ENCODE results near the gene LRPPRC. TPM values are rescaled to one million over a fixed set of nuclear protein-coding genes. Genes with fewer than 3 reads are reported as not detected.

LRPPRC gene
- total RNA-seq, 2 experiments from 2014 or later, result 189 to 191 TPM

DNA sequence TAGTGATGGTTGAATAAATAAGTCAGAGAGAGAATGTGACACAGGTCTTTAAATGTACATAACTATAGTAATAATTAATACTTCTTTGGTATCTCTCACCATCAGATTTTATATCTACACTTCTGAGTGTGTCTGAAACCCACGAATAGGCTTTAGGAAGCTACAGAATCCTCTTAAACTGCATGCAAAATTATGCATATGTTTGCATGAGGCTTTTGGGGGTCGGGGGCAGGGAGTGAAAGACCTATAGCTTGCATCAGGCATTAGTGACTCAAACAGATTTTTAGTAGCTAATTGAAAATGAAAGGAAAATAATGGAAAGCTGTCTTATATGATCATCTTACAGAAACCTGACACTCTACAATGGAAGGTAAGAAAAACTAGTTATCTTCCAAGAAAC, 14.9 kb downstream of the LRPPRC start:
- ATAC-seq, result peak; percentile 42

DNA sequence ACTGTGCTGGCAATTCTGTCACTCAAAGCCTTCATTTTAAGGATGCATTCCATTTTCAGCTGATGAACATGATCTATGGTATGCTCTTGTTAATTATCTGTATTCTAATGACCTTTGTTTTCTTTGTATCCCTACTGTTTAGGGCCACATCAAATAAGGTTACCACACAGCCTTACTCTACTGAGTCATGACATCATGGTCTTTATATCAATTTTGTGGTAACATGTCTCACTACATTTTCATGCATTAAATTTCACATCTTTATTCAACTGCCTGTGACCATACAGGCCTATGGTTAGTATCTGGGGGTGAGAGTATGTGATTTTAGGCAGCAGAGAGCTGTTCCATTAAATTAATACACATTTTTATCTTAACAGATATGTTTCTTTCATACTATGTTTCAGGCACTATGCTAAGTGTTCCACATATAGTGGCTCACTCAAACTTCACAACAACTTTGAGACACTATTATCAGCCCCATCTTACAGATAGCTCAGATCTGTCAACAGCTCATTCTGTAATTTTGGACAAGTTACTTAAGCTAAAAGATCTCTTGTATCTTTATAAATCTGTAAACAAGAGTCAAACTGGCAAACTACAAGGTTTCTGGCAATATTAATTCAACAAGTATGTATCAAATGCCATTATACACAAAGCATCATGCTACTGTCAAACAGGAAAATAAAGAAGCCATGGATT, 18.0 kb downstream of the LRPPRC start:
- H3K36me3 Mint-ChIP-seq (ENCODE audit: low read depth), result peaks cover 47% of the 10 kb centered on the region
- POLR2A ChIA-PET, result no interaction called here

More for the DNA sequence above, 14.9 kb downstream of the LRPPRC start:
- CTCF ChIA-PET, result no interaction called here
- Mint-ChIP-seq H3K27ac (peak overlapping the region; percentile 55), H3K4me3 (no peak overlapping the region), H3K36me3 (ENCODE audit: low read depth) (peaks cover 36% of the 10 kb centered on the region), H3K9me3 (ENCODE audit: low read depth) (no peaks in the 10 kb centered on the region), H3K4me1 (peaks cover 21% of the 10 kb centered on the region), H3K27me3 (no peaks in the 10 kb centered on the region)
- POLR2A ChIA-PET, result no interaction called here
- intact Hi-C loops (cut with DNase I, micrococcal nuclease), result loop anchor here in 1 of 2 experiments (5.0 kb wide), 1 partner anchor 34 kb away; no protein-coding TSS in a partner anchor
- DNase-seq, result peak; percentile 31

DNA sequence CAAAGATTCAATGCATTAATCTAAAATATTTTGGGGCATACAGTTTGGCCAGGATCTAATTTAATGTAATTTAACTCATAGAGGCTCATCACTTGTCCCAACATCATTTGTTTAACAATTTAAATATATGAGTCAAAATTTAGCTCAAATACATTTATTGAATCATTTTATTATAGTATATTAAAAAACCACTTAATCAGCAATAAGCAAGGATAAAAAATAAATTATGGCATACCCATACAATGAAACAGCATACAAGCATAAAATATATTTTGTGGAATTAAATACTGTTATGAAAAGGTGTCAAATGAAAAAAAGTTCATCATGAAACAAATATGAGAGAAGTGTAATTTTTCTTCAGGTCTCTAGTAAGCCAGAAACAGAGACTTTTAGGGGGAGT, 34.9 kb downstream of the LRPPRC start:
- ATAC-seq (no peak), DNase-seq (no peak)
- H3K9me3 Mint-ChIP-seq (ENCODE audit: low read depth), result no peaks in the 10 kb centered on the region
- intact Hi-C loops (cut with DNase I, micrococcal nuclease), result no loop called here
- no peaks in the 10 kb centered on the region for H3K27me3 Mint-ChIP-seq
- H3K36me3 Mint-ChIP-seq (ENCODE audit: low read depth), result peaks cover 55% of the 10 kb centered on the region
- ChIA-PET CTCF (interaction anchor here (0.6 to 1.6 kb wide), 4 partner anchors 16 to 57 kb away, joined by 3 to 5 read pairs (median 4); no protein-coding TSS in a partner anchor), POLR2A (no interaction called here)
- H3K4me3 Mint-ChIP-seq, result no peak overlapping the region
- no peak overlapping the region for H3K27ac Mint-ChIP-seq
- no peaks in the 10 kb centered on the region for H3K4me1 Mint-ChIP-seq

More for the DNA sequence above, 18.0 kb downstream of the LRPPRC start:
- no peaks in the 10 kb centered on the region for H3K9me3 Mint-ChIP-seq (ENCODE audit: low read depth)
- no peak overlapping the region for H3K4me3 Mint-ChIP-seq
- ATAC-seq (no peak), DNase-seq (no peak)
- no peaks in the 10 kb centered on the region for H3K27me3 Mint-ChIP-seq
- peaks cover 12% of the 10 kb centered on the region for H3K4me1 Mint-ChIP-seq
- intact Hi-C loops (cut with DNase I, micrococcal nuclease), result loop anchor here in 1 of 2 experiments (5.0 kb wide), 1 partner anchor 81 kb away; no protein-coding TSS in a partner anchor
- H3K27ac Mint-ChIP-seq, result peak overlapping the region; percentile 32
- CTCF ChIA-PET, result interaction anchor here (0.6 to 0.8 kb wide), 2 partner anchors 479 to 1018 kb away, joined by 3 to 4 read pairs; no protein-coding TSS in a partner anchor

DNA sequence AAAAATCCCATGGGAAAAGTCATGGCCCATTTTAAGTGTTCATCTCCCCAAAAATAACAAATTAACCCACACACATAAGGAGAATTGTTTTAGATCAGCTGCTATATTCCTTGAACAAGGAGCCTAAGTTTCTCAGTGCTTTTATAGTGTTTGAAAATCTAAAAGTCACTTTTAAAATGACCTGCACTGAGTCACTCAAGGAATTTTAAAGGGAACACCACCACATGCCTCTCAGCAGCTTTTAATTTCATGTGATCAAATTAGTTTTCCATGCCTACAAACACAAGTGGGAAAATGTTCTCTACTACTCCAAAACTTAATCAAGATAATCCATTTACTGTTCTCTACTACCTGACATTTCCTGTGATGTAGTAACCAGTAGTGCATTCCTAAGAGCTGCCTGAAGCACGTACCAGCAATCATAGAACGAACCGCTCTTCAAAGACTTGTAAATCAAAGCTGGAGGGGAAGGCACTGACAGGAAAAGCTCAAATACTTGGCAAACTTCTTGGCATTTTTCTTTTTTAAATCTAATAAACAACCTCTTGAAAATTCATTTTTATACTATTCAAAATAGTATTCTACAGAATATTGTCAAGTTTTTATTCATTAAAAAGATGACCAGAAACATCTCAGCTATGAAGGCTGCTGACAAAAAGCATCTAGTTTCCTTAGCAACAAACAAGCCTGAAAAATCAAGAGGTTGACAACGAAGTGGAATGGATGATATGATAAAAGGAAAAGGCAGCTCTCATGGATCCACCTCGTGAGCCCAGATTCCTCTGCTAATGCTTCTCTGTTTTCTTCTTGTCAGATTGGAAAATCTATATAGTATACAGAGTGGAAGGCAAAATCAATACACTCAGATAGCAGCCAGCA, 37.2 kb downstream of the LRPPRC start:
- POLR2A ChIA-PET, result interaction anchor here (0.7 kb wide), 1 partner anchor 912 kb away, joined by 4 read pairs; no protein-coding TSS in a partner anchor
- H3K4me3 Mint-ChIP-seq, result no peak overlapping the region
- DNase-seq (no peak), ATAC-seq (no peak)
- CTCF ChIA-PET, result interaction anchor here (0.7 to 1.6 kb wide), 4 partner anchors 10 to 16 kb away, joined by 3 to 4 read pairs (median 4); no protein-coding TSS in a partner anchor
- H3K27me3 Mint-ChIP-seq, result no peaks in the 10 kb centered on the region
- intact Hi-C loops (cut with DNase I, micrococcal nuclease), result no loop called here
- peaks cover 52% of the 10 kb centered on the region for H3K36me3 Mint-ChIP-seq (ENCODE audit: low read depth)
- no peak overlapping the region for H3K27ac Mint-ChIP-seq
- no peaks in the 10 kb centered on the region for H3K9me3 Mint-ChIP-seq (ENCODE audit: low read depth)
- no peaks in the 10 kb centered on the region for H3K4me1 Mint-ChIP-seq

- H3K4me1 Mint-ChIP-seq, result no peaks in the 10 kb centered on the region
- no peak overlapping the region for H3K27ac Mint-ChIP-seq
- peaks cover 62% of the 10 kb centered on the region for H3K36me3 Mint-ChIP-seq (ENCODE audit: low read depth)
- DNase-seq (no peak), ATAC-seq (no peak)
- intact Hi-C loops (cut with DNase I, micrococcal nuclease), result no loop called here
- H3K9me3 Mint-ChIP-seq (ENCODE audit: low read depth), result no peaks in the 10 kb centered on the region
- POLR2A ChIA-PET, result no interaction called here
- CTCF ChIA-PET, result interaction anchor here (0.8 to 1.0 kb wide), 2 partner anchors 13 to 34 kb away, joined by 3 read pairs; no protein-coding TSS in a partner anchor
- no peak overlapping the region for H3K4me3 Mint-ChIP-seq
- H3K27me3 Mint-ChIP-seq, result no peaks in the 10 kb centered on the region
These were observed 45.3 kb downstream of the LRPPRC start for GRCh38 chr2:43950383-43951008.

DNA sequence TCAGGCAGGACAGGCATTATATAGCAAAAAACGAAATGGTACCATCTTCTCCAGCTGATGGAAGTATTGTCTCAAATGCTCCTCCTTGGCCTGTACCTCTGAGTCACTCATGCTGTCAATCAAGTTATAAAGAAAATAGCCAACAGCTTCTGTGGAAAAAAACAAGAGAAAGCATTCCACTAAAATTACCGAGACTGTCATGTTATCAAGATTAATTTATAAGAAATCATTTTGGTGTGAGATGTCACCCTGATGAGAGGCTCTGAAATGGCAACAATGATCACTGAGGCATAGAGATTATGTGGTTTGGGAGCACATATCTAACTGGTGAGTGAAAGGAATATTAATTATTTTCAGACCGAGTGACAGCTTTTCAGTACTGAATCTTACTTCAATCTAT, 47.4 kb downstream of the LRPPRC start:
- DNase-seq (no peak), ATAC-seq (no peak)
- CTCF ChIA-PET, result interaction anchor here (0.5 to 1.5 kb wide), 4 partner anchors 10 to 104 kb away, joined by 3 to 4 read pairs (median 4); no protein-coding TSS in a partner anchor
- POLR2A ChIA-PET, result no interaction called here
- intact Hi-C loops (cut with DNase I, micrococcal nuclease), result loop anchor here in 1 of 2 experiments (5.0 kb wide), 1 partner anchor 34 kb away; no protein-coding TSS in a partner anchor
- no peak overlapping the region for H3K27ac Mint-ChIP-seq
- no peaks in the 10 kb centered on the region for H3K9me3 Mint-ChIP-seq (ENCODE audit: low read depth)
- no peaks in the 10 kb centered on the region for H3K27me3 Mint-ChIP-seq
- H3K4me3 Mint-ChIP-seq, result no peak overlapping the region
- H3K4me1 Mint-ChIP-seq, result no peaks in the 10 kb centered on the region
- peaks cover 71% of the 10 kb centered on the region for H3K36me3 Mint-ChIP-seq (ENCODE audit: low read depth)

- DNase-seq (no peak), ATAC-seq (no peak)
- intact Hi-C loops (cut with DNase I, micrococcal nuclease), result loop anchor here (2.0 to 5.0 kb wide), 2 partner anchors 26 to 36 kb away; no protein-coding TSS in a partner anchor
- no peaks in the 10 kb centered on the region for H3K4me1 Mint-ChIP-seq
- H3K9me3 Mint-ChIP-seq (ENCODE audit: low read depth), result no peaks in the 10 kb centered on the region
- H3K36me3 Mint-ChIP-seq (ENCODE audit: low read depth), result peaks cover 67% of the 10 kb centered on the region
- POLR2A ChIA-PET, result no interaction called here
- no peak overlapping the region for H3K27ac Mint-ChIP-seq
- no peak overlapping the region for H3K4me3 Mint-ChIP-seq
- no peaks in the 10 kb centered on the region for H3K27me3 Mint-ChIP-seq
- CTCF ChIA-PET, result interaction anchor here (0.8 to 0.9 kb wide), 3 partner anchors 8 to 12 kb away, joined by 3 read pairs; no protein-coding TSS in a partner anchor
These were observed 49.1 kb downstream of the LRPPRC start for GRCh38 chr2:43946685-43947084.

GRCh38 chr2:43945439-43945838, 50.4 kb downstream of the LRPPRC start:
- ChIA-PET POLR2A (no interaction called here), CTCF (interaction anchor here (0.6 to 1.9 kb wide), 4 partner anchors 11 to 534 kb away, joined by 3 to 6 read pairs (median 4); no protein-coding TSS in a partner anchor)
- Mint-ChIP-seq H3K27ac (no peak overlapping the region), H3K4me3 (no peak overlapping the region), H3K27me3 (no peaks in the 10 kb centered on the region), H3K36me3 (ENCODE audit: low read depth) (peaks cover 66% of the 10 kb centered on the region), H3K9me3 (ENCODE audit: low read depth) (no peaks in the 10 kb centered on the region), H3K4me1 (no peaks in the 10 kb centered on the region)
- DNase-seq (no peak), ATAC-seq (no peak)
- intact Hi-C loops (cut with DNase I, micrococcal nuclease), result loop anchor here in 1 of 2 experiments (5.0 kb wide), 1 partner anchor 37 kb away; no protein-coding TSS in a partner anchor

GRCh38 chr2:43944915-43945314, 50.9 kb downstream of the LRPPRC start:
- DNase-seq (no peak), ATAC-seq (no peak)
- Mint-ChIP-seq H3K27ac (no peak overlapping the region), H3K4me3 (no peak overlapping the region), H3K27me3 (no peaks in the 10 kb centered on the region), H3K36me3 (ENCODE audit: low read depth) (peaks cover 68% of the 10 kb centered on the region), H3K9me3 (ENCODE audit: low read depth) (no peaks in the 10 kb centered on the region), H3K4me1 (no peaks in the 10 kb centered on the region)
- intact Hi-C loops (cut with DNase I, micrococcal nuclease), result loop anchor here in 1 of 2 experiments (5.0 kb wide), 1 partner anchor 37 kb away; no protein-coding TSS in a partner anchor
- ChIA-PET CTCF (interaction anchor here (0.9 to 1.9 kb wide), 3 partner anchors 10 to 534 kb away, joined by 3 to 6 read pairs (median 4); no protein-coding TSS in a partner anchor), POLR2A (no interaction called here)

- ATAC-seq (no peak), DNase-seq (no peak)
- Mint-ChIP-seq H3K36me3 (ENCODE audit: low read depth) (peaks cover 67% of the 10 kb centered on the region), H3K4me1 (no peaks in the 10 kb centered on the region), H3K27ac (no peak overlapping the region), H3K4me3 (no peak overlapping the region), H3K9me3 (ENCODE audit: low read depth) (no peaks in the 10 kb centered on the region), H3K27me3 (no peaks in the 10 kb centered on the region)
- intact Hi-C loops (cut with DNase I, micrococcal nuclease), result no loop called here
- POLR2A ChIA-PET, result no interaction called here
- CTCF ChIA-PET, result interaction anchor here (1.1 to 1.9 kb wide), 2 partner anchors 9 to 52 kb away, joined by 4 to 6 read pairs; no protein-coding TSS in a partner anchor
These were observed 51.9 kb downstream of the LRPPRC start for GRCh38 chr2:43943809-43944452.

Measured in activated CD4-positive, alpha-beta T cell treated with anti-CD3 and anti-CD28 coated beads for 36 hours (primary cell).